ENCODE results near the gene MAD1L1.

DNA sequence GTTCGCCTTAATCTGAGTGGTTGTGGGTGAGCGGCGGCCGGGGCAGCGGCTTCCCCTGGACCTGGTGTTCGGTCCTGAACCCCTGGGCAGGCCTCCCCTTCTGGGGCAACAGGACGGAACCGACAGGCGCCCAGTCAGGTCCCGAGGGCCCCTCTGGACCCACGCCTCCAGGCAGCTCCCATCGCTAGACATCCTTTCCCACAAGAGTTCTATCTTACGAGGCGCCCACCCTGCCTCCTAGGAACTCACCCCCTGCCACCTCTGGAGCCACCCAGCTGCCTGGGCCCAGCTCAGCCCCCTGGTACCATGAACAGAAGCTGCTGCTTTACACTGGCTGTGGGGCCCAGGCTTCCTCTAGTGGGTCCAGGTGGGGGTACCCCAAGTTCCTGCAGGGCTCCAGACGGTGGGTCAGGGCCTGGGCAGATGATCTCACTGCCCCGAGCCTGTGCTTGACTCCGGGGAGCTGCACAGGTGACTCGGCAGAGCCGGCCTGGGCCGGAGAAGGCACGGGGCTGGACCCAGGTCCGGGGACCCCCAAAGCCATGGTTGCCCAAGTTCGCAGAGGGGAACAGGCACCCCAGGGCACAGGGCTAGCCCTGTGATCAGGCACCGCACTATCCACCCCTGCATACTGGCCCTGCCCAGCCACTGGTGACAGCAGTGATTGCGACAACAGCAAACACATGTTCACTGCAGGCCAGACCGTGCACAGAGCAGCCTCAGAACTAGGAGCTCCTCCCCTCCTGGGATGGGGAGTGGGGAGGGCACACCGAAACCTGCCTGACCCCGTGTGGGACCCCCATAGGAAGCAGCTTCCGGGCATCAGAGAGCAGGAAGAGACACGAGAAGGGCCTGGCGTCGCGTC, 382.4 kb downstream of the MAD1L1 start:
- TF ChIP-seq, protein P1, sequence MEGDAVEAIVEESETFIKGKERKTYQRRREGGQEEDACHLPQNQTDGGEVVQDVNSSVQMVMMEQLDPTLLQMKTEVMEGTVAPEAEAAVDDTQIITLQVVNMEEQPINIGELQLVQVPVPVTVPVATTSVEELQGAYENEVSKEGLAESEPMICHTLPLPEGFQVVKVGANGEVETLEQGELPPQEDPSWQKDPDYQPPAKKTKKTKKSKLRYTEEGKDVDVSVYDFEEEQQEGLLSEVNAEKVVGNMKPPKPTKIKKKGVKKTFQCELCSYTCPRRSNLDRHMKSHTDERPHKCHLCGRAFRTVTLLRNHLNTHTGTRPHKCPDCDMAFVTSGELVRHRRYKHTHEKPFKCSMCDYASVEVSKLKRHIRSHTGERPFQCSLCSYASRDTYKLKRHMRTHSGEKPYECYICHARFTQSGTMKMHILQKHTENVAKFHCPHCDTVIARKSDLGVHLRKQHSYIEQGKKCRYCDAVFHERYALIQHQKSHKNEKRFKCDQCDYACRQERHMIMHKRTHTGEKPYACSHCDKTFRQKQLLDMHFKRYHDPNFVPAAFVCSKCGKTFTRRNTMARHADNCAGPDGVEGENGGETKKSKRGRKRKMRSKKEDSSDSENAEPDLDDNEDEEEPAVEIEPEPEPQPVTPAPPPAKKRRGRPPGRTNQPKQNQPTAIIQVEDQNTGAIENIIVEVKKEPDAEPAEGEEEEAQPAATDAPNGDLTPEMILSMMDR (IDR thresholded peaks at IDR 0.05): no peak
- TF ChIP-seq, protein P2, sequence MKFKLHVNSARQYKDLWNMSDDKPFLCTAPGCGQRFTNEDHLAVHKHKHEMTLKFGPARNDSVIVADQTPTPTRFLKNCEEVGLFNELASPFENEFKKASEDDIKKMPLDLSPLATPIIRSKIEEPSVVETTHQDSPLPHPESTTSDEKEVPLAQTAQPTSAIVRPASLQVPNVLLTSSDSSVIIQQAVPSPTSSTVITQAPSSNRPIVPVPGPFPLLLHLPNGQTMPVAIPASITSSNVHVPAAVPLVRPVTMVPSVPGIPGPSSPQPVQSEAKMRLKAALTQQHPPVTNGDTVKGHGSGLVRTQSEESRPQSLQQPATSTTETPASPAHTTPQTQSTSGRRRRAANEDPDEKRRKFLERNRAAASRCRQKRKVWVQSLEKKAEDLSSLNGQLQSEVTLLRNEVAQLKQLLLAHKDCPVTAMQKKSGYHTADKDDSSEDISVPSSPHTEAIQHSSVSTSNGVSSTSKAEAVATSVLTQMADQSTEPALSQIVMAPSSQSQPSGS (CRISPR knock-in tag; IDR thresholded peaks at IDR 0.05; ENCODE audit: borderline replicate concordance, low read depth): no peak
